ENCODE results near the gene PLPPR1.

DNA sequence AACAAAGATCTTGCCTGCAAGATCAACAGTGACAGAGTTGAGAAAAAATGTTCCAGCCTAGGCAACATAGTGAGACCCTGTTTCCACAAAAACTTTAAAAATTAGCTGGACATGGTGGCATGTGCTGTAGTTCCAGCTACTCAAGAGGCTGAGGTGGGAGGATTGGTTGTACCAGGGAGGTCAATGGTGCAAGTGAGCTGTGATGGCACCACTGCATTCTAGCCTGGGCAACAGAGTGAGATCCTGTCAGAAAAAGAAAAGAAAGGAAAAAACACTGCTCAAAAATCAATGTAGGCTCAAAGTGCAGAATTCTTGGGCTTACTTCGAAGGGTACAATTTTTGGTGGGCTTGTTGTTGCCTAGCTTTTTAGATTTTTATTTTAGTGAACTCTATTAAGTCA is 145.4 kb downstream of the PLPPR1 start:
- TF ChIP-seq, protein P1, sequence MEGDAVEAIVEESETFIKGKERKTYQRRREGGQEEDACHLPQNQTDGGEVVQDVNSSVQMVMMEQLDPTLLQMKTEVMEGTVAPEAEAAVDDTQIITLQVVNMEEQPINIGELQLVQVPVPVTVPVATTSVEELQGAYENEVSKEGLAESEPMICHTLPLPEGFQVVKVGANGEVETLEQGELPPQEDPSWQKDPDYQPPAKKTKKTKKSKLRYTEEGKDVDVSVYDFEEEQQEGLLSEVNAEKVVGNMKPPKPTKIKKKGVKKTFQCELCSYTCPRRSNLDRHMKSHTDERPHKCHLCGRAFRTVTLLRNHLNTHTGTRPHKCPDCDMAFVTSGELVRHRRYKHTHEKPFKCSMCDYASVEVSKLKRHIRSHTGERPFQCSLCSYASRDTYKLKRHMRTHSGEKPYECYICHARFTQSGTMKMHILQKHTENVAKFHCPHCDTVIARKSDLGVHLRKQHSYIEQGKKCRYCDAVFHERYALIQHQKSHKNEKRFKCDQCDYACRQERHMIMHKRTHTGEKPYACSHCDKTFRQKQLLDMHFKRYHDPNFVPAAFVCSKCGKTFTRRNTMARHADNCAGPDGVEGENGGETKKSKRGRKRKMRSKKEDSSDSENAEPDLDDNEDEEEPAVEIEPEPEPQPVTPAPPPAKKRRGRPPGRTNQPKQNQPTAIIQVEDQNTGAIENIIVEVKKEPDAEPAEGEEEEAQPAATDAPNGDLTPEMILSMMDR (IDR thresholded peaks at IDR 0.05): no peak
- TF ChIP-seq POLR2A (IDR thresholded peaks at IDR 0.05): no peak

Data from Peyer's patch (tissue), 4 donors.